ENCODE results near the gene PXDC1.
"Not testable (repeated sequence)": the region's sequence is repeated elsewhere in the genome, so short reads cannot be mapped to it uniquely, and the experiment has no call there.

The PXDC1 gene

GRCh38 chr6:3708540-3708939 lies 43.0 kb downstream of the PXDC1 start:
- no peak for DNase-seq (ENCODE audit: low spot score)

- no peak for DNase-seq (ENCODE audit: low spot score)
Measured at GRCh38 chr6:3707751-3708412, 43.6 kb downstream of the PXDC1 start.

- no peak for DNase-seq (ENCODE audit: low spot score)
Measured at GRCh38 chr6:3707024-3707423, 44.5 kb downstream of the PXDC1 start.

- DNase-seq (ENCODE audit: low spot score) = no peak
Measured at GRCh38 chr6:3706547-3706946, 45.0 kb downstream of the PXDC1 start.

- DNase-seq (ENCODE audit: low spot score) = no peak
Measured at GRCh38 chr6:3701631-3702030, 49.9 kb downstream of the PXDC1 start.

GRCh38 chr6:3699231-3699630 lies 52.3 kb downstream of the PXDC1 start:
- DNase-seq (ENCODE audit: low spot score) = no peak

- no peak for DNase-seq (ENCODE audit: low spot score)
Measured at GRCh38 chr6:3698021-3698420, 53.5 kb downstream of the PXDC1 start.

GRCh38 chr6:3697609-3698008 lies 53.9 kb downstream of the PXDC1 start:
- DNase-seq (ENCODE audit: low spot score) = peak; percentile 76

- DNase-seq (ENCODE audit: low spot score) = no peak
Measured at GRCh38 chr6:3696525-3697088, 54.9 kb downstream of the PXDC1 start.

GRCh38 chr6:3695065-3695817 lies 56.3 kb downstream of the PXDC1 start:
- DNase-seq (ENCODE audit: low spot score) = no peak

- DNase-seq (ENCODE audit: low spot score) = no peak
Measured at GRCh38 chr6:3693831-3694230, 57.7 kb downstream of the PXDC1 start.

- no peak for DNase-seq (ENCODE audit: low spot score)
Measured at GRCh38 chr6:3690506-3690905, 61.0 kb downstream of the PXDC1 start.

- no peak for DNase-seq (ENCODE audit: low spot score)
Measured at GRCh38 chr6:3687847-3688246, 63.7 kb downstream of the PXDC1 start.

GRCh38 chr6:3683331-3683730 lies 68.2 kb downstream of the PXDC1 start:
- no peak for DNase-seq (ENCODE audit: low spot score)

GRCh38 chr6:3678946-3679345 lies 72.6 kb downstream of the PXDC1 start:
- DNase-seq (ENCODE audit: low spot score) = no peak

- DNase-seq (ENCODE audit: low spot score) = not testable (repeated sequence)
Measured at GRCh38 chr6:3677751-3678150, 73.8 kb downstream of the PXDC1 start.

GRCh38 chr6:3677351-3677750 lies 74.2 kb downstream of the PXDC1 start:
- DNase-seq (ENCODE audit: low spot score) = not testable (repeated sequence)

Measured in hepatic stellate cell (primary cell).